KBM-7 (cell line): ENCODE measurements around the gene ZC3H12A.
A peak's percentile ranks its signal among the peaks of the same experiment; 100 is the strongest.

Experiments used
- DNase-seq: peaks from one replicate; pipeline ENCODE4 v3.0.0-alpha.2; 2015
- in situ Hi-C: fragments of 300-500 bp; cut with MboI; formaldehyde crosslinking; loops from 2 replicates; pipeline ENCODE4 v1.14.3; 2020; ENCODE audit warnings: low sequenced_read_pairs, low pct_unique_long_range_greater_than_20kb, mixed read lengths

ZC3H12A gene

GRCh38 chr1:37476460-37477197 is 2.2 kb downstream of the ZC3H12A start:
- in situ Hi-C loops = no loop called here
- DNase-seq = no peak

- peak; percentile 25 for DNase-seq
- in situ Hi-C loops = no loop called here
Measured at GRCh38 chr1:37477198-37477931, 3.0 kb downstream of the ZC3H12A start.

- in situ Hi-C loops = no loop called here
- DNase-seq = no peak
Measured at GRCh38 chr1:37477946-37478345, 3.6 kb downstream of the ZC3H12A start.

GRCh38 chr1:37478451-37478881 is 4.1 kb downstream of the ZC3H12A start:
- no peak for DNase-seq
- in situ Hi-C loops = no loop called here

GRCh38 chr1:37478890-37479254 is 4.5 kb downstream of the ZC3H12A start:
- peak; percentile 38 for DNase-seq
- in situ Hi-C loops = no loop called here

- in situ Hi-C loops = no loop called here
- DNase-seq = peak; percentile 82
Measured at GRCh38 chr1:37479255-37480124, 5.1 kb downstream of the ZC3H12A start.

GRCh38 chr1:37480125-37480466 is 5.7 kb downstream of the ZC3H12A start:
- no peak for DNase-seq

GRCh38 chr1:37480581-37481288 is 6.4 kb downstream of the ZC3H12A start:
- no peak for DNase-seq
- in situ Hi-C loops = no loop called here

More at GRCh38 chr1:37480125-37480466, 5.7 kb downstream of the ZC3H12A start:
- in situ Hi-C loops = no loop called here

GRCh38 chr1:37481289-37482003 is 7.1 kb downstream of the ZC3H12A start:
- in situ Hi-C loops = no loop called here
- DNase-seq = no peak

- in situ Hi-C loops = no loop called here
- DNase-seq = no peak
Measured at GRCh38 chr1:37482004-37482785, 7.8 kb downstream of the ZC3H12A start.

GRCh38 chr1:37482796-37483744 is 8.7 kb downstream of the ZC3H12A start:
- in situ Hi-C loops = no loop called here
- DNase-seq = no peak

- in situ Hi-C loops = no loop called here
Measured at GRCh38 chr1:37483785-37484184, 9.4 kb downstream of the ZC3H12A start.

GRCh38 chr1:37484325-37485051 is 10.1 kb downstream of the ZC3H12A start:
- in situ Hi-C loops = no loop called here
- DNase-seq = no peak

More at GRCh38 chr1:37483785-37484184, 9.4 kb downstream of the ZC3H12A start:
- no peak for DNase-seq

GRCh38 chr1:37485902-37486679 is 11.7 kb downstream of the ZC3H12A start:
- in situ Hi-C loops = no loop called here
- no peak for DNase-seq
